Large intestine (tissue), 3 donors: ENCODE measurements around the gene ANKRD33B. TPM values are rescaled to one million over a fixed set of nuclear protein-coding genes. Genes with fewer than 3 reads are reported as not detected.
"Not testable (repeated sequence)": the region's sequence is repeated elsewhere in the genome, so short reads cannot be mapped to it uniquely, and the experiment has no call there.

Experiments used
- DNase-seq, 2 donors: peaks; one replicate each; pipeline versions ENCODE4 v3.0.0 to v3.0.0-alpha.2; 2013
- H3K27ac ChIP-seq: one replicate; pipeline ENCODE4 v1.5.1; 2013; ENCODE audit warnings: low read length
- H3K27me3 ChIP-seq: 2 replicates; pipeline ENCODE4 v1.6.1; 2013; ENCODE audit warnings: low read length; ENCODE audit not compliant: control insufficient read depth, insufficient read depth
- H3K36me3 ChIP-seq: 2 replicates; pipeline ENCODE4 v1.6.1; 2013; ENCODE audit warnings: low read length; ENCODE audit not compliant: control insufficient read depth, insufficient read depth
- H3K4me1 ChIP-seq: one replicate; pipeline ENCODE4 v1.6.1; 2013; ENCODE audit warnings: low read length; ENCODE audit not compliant: control insufficient read depth, insufficient read depth
- H3K4me3 ChIP-seq: one replicate; pipeline ENCODE4 v1.5.1; 2013; ENCODE audit warnings: low read length
- H3K9me3 ChIP-seq: one replicate; pipeline ENCODE4 v1.6.1; 2013; ENCODE audit warnings: mild to moderate bottlenecking, low read depth, low read length, moderate library complexity; ENCODE audit not compliant: control insufficient read depth
- WGBS: methylation state at CpG from one replicate; pipeline ENCODE4 v1.1.5; 2013; ENCODE audit warnings: low lambda C conversion rate; ENCODE audit not compliant: insufficient coverage; 5-methylcytosine and 5-hydroxymethylcytosine counted together
- polyA plus RNA-seq: library from polyadenylated mRNA; unstranded; fragments of 120-200 nt; gene quantifications from one replicate; pipeline ENCODE4 v1.2.1, GENCODE V29; 2013

The ANKRD33B gene
- polyA plus RNA-seq, 1 donor, result 0.88 TPM

GRCh38 chr5:10636363-10637142, 72.7 kb downstream of the ANKRD33B start:
- H3K27me3 ChIP-seq, result peaks cover 43% of the 10 kb centered on the region
- no peak for DNase-seq
- H3K27ac ChIP-seq, result no peak overlapping the region
- H3K36me3 ChIP-seq, result no peaks in the 10 kb centered on the region
- no peak overlapping the region for H3K4me3 ChIP-seq
- H3K9me3 ChIP-seq, result peaks cover 8% of the 10 kb centered on the region
- H3K4me1 ChIP-seq, result no peaks in the 10 kb centered on the region
- no CpG with 5 or more reads among the region's 15 CpGs for WGBS

- WGBS, result no CpG with 5 or more reads among the region's 10 CpGs
- no peak overlapping the region for H3K4me3 ChIP-seq
- H3K36me3 ChIP-seq, result no peaks in the 10 kb centered on the region
- peaks cover 50% of the 10 kb centered on the region for H3K27me3 ChIP-seq
- no peak for DNase-seq
- no peak overlapping the region for H3K27ac ChIP-seq
- no peaks in the 10 kb centered on the region for H3K4me1 ChIP-seq
- peaks cover 8% of the 10 kb centered on the region for H3K9me3 ChIP-seq
These were observed 74.1 kb downstream of the ANKRD33B start for GRCh38 chr5:10637944-10638343.

- not testable (repeated sequence) for H3K36me3 ChIP-seq, DNase-seq, H3K27ac ChIP-seq, H3K9me3 ChIP-seq, H3K4me1 ChIP-seq, H3K4me3 ChIP-seq
- H3K27me3 ChIP-seq, result peaks cover 47% of the 10 kb centered on the region
- 75% methylated on average over 2 of the region's 48 CpGs for WGBS
These were observed 74.9 kb downstream of the ANKRD33B start for GRCh38 chr5:10638723-10639122.

- H3K4me1 ChIP-seq, result no peaks in the 10 kb centered on the region
- 94% methylated on average over 3 of the region's 48 CpGs for WGBS
- H3K27me3 ChIP-seq, result peaks cover 51% of the 10 kb centered on the region
- H3K9me3 ChIP-seq, result peaks cover 8% of the 10 kb centered on the region
- H3K36me3 ChIP-seq, result no peaks in the 10 kb centered on the region
- DNase-seq, result no peak
- H3K4me3 ChIP-seq, result no peak overlapping the region
- H3K27ac ChIP-seq, result no peak overlapping the region
These were observed 76.0 kb downstream of the ANKRD33B start for GRCh38 chr5:10639846-10640368.

- WGBS, result no CpG with 5 or more reads among the region's 7 CpGs
- H3K27ac ChIP-seq, result no peak overlapping the region
- H3K9me3 ChIP-seq, result peaks cover 8% of the 10 kb centered on the region
- DNase-seq, result no peak
- peaks cover 35% of the 10 kb centered on the region for H3K27me3 ChIP-seq
- no peaks in the 10 kb centered on the region for H3K36me3 ChIP-seq
- H3K4me1 ChIP-seq, result no peaks in the 10 kb centered on the region
- no peak overlapping the region for H3K4me3 ChIP-seq
These were observed 78.5 kb downstream of the ANKRD33B start for GRCh38 chr5:10642367-10642766.

GRCh38 chr5:10644192-10644591, 80.3 kb downstream of the ANKRD33B start:
- WGBS, result 40% methylated on average over 1 of the region's 9 CpGs
- Histone ChIP-seq H3K4me1 (no peaks in the 10 kb centered on the region), H3K27me3 (peaks cover 36% of the 10 kb centered on the region), H3K27ac (no peak overlapping the region), H3K4me3 (no peak overlapping the region), H3K9me3 (peaks cover 9% of the 10 kb centered on the region), H3K36me3 (no peaks in the 10 kb centered on the region)
- DNase-seq, result no peak

GRCh38 chr5:10645146-10645545, 81.3 kb downstream of the ANKRD33B start:
- Histone ChIP-seq H3K36me3 (no peaks in the 10 kb centered on the region), H3K4me3 (no peak overlapping the region), H3K27me3 (peaks cover 40% of the 10 kb centered on the region), H3K27ac (no peak overlapping the region), H3K4me1 (no peaks in the 10 kb centered on the region), H3K9me3 (peaks cover 6% of the 10 kb centered on the region)
- WGBS, result no CpG with 5 or more reads among the region's 3 CpGs
- DNase-seq, result no peak

GRCh38 chr5:10645671-10646070, 81.8 kb downstream of the ANKRD33B start:
- no peak overlapping the region for H3K27ac ChIP-seq
- H3K9me3 ChIP-seq, result peaks cover 6% of the 10 kb centered on the region
- WGBS, result 80% methylated on average over 1 of the region's 6 CpGs
- H3K4me1 ChIP-seq, result no peaks in the 10 kb centered on the region
- H3K4me3 ChIP-seq, result no peak overlapping the region
- no peaks in the 10 kb centered on the region for H3K36me3 ChIP-seq
- H3K27me3 ChIP-seq, result peaks cover 43% of the 10 kb centered on the region
- DNase-seq, result no peak

- DNase-seq, result no peak
- no peaks in the 10 kb centered on the region for H3K36me3 ChIP-seq
- WGBS, result no CpG with 5 or more reads among the region's 5 CpGs
These were observed 83.8 kb downstream of the ANKRD33B start for GRCh38 chr5:10647640-10648039.

GRCh38 chr5:10648806-10649665, 85.2 kb downstream of the ANKRD33B start:
- no peak overlapping the region for H3K27ac ChIP-seq
- H3K4me1 ChIP-seq, result no peaks in the 10 kb centered on the region
- no peak overlapping the region for H3K4me3 ChIP-seq
- H3K36me3 ChIP-seq, result no peaks in the 10 kb centered on the region
- DNase-seq, result no peak
- peaks cover 6% of the 10 kb centered on the region for H3K9me3 ChIP-seq
- H3K27me3 ChIP-seq, result peaks cover 41% of the 10 kb centered on the region
- WGBS, result no CpG with 5 or more reads among the region's 60 CpGs

More at GRCh38 chr5:10647640-10648039, 83.8 kb downstream of the ANKRD33B start:
- Histone ChIP-seq H3K4me1 (no peaks in the 10 kb centered on the region), H3K27ac (no peak overlapping the region), H3K9me3 (peaks cover 6% of the 10 kb centered on the region), H3K4me3 (no peak overlapping the region), H3K27me3 (peaks cover 41% of the 10 kb centered on the region)
